Measurements from ENCODE around the gene KCNJ16.

DNA sequence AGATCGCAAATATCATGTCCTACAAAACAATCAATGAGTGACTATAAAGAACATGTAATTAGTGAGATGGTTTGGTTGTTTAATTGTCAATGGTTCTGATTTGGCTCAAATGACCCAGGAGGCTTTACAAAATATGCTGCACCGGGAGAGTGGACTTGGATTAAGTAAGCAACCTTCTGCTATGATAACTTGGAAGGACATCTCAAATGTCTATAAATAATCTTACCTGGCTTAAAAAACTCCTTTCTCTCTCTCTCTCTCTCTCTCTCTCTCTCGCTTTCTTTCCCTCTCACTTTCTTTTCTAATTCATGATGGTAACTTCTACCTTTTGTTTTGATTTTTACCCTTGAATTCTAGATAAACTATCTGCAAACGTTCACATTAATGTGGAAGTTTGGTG, 108.5 kb downstream of the KCNJ16 start:
- TF ChIP-seq, protein P1, sequence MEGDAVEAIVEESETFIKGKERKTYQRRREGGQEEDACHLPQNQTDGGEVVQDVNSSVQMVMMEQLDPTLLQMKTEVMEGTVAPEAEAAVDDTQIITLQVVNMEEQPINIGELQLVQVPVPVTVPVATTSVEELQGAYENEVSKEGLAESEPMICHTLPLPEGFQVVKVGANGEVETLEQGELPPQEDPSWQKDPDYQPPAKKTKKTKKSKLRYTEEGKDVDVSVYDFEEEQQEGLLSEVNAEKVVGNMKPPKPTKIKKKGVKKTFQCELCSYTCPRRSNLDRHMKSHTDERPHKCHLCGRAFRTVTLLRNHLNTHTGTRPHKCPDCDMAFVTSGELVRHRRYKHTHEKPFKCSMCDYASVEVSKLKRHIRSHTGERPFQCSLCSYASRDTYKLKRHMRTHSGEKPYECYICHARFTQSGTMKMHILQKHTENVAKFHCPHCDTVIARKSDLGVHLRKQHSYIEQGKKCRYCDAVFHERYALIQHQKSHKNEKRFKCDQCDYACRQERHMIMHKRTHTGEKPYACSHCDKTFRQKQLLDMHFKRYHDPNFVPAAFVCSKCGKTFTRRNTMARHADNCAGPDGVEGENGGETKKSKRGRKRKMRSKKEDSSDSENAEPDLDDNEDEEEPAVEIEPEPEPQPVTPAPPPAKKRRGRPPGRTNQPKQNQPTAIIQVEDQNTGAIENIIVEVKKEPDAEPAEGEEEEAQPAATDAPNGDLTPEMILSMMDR (IDR thresholded peaks at IDR 0.05) = no peak
- TF ChIP-seq ZFX (IDR thresholded peaks at IDR 0.05; ENCODE audit: borderline replicate concordance) = no peak

All from 22Rv1 (cell line).